Mononuclear cell (primary cell): ENCODE measurements around the gene RHBDL3. TPM values are rescaled to one million over a fixed set of nuclear protein-coding genes. Genes with fewer than 3 reads are reported as not detected.
"Not testable (repeated sequence)": the region's sequence is repeated elsewhere in the genome, so short reads cannot be mapped to it uniquely, and the experiment has no call there.

ENCODE experiments used
- H3K27me3 ChIP-seq: 2 replicates; pipeline ENCODE4 v1.6.0; 2011; ENCODE audit warnings: low read length, control low read depth; ENCODE audit not compliant: insufficient read depth
- H3K4me1 ChIP-seq: 2 replicates; pipeline ENCODE4 v1.5.1; 2011; ENCODE audit warnings: mild to moderate bottlenecking, low read length, control low read depth; ENCODE audit not compliant: insufficient read depth
- H3K4me3 ChIP-seq: 2 replicates; pipeline ENCODE4 v1.5.1; 2011; ENCODE audit warnings: mild to moderate bottlenecking, low read length, moderate library complexity
- H3K9me3 ChIP-seq: 2 replicates; pipeline ENCODE4 v1.5.1; 2011; ENCODE audit warnings: low read depth, mild to moderate bottlenecking, control low read depth, low read length
- total RNA-seq: library from RNA; depleted of rRNA; stranded (reverse); fragments of >200 nt; gene quantifications from one replicate; pipeline ENCODE4 v1.2.3, GENCODE V29; 2012

RHBDL3 gene
- total RNA-seq, 1 donor = 0.73 TPM

- Histone ChIP-seq H3K4me1 (no peaks in the 10 kb centered on the region), H3K9me3 (no peaks in the 10 kb centered on the region), H3K27me3 (no peaks in the 10 kb centered on the region), H3K4me3 (no peak overlapping the region)
Observed at GRCh38 chr17:32297860-32298259, 32.2 kb downstream of the RHBDL3 start.

- H3K4me3 ChIP-seq = no peak overlapping the region
- no peaks in the 10 kb centered on the region for H3K9me3 ChIP-seq
- no peaks in the 10 kb centered on the region for H3K4me1 ChIP-seq
- H3K27me3 ChIP-seq = no peaks in the 10 kb centered on the region
Observed at GRCh38 chr17:32298298-32298697, 32.7 kb downstream of the RHBDL3 start.

GRCh38 chr17:32298721-32299579 is 33.3 kb downstream of the RHBDL3 start:
- Histone ChIP-seq H3K4me3 (no peak overlapping the region), H3K27me3 (no peaks in the 10 kb centered on the region), H3K4me1 (no peaks in the 10 kb centered on the region), H3K9me3 (no peaks in the 10 kb centered on the region)

GRCh38 chr17:32299580-32300164 is 34.0 kb downstream of the RHBDL3 start:
- Histone ChIP-seq H3K27me3 (no peaks in the 10 kb centered on the region), H3K4me3 (no peak overlapping the region), H3K9me3 (no peaks in the 10 kb centered on the region), H3K4me1 (no peaks in the 10 kb centered on the region)

GRCh38 chr17:32302037-32302436 is 36.4 kb downstream of the RHBDL3 start:
- Histone ChIP-seq H3K4me3 (no peak overlapping the region), H3K4me1 (no peaks in the 10 kb centered on the region), H3K9me3 (no peaks in the 10 kb centered on the region), H3K27me3 (no peaks in the 10 kb centered on the region)

GRCh38 chr17:32302860-32303649 is 37.4 kb downstream of the RHBDL3 start:
- Histone ChIP-seq H3K4me3 (no peak overlapping the region), H3K27me3 (no peaks in the 10 kb centered on the region), H3K9me3 (no peaks in the 10 kb centered on the region), H3K4me1 (no peaks in the 10 kb centered on the region)

GRCh38 chr17:32303781-32304288 is 38.2 kb downstream of the RHBDL3 start:
- no peaks in the 10 kb centered on the region for H3K4me1 ChIP-seq
- H3K4me3 ChIP-seq = no peak overlapping the region
- H3K9me3 ChIP-seq = no peaks in the 10 kb centered on the region
- H3K27me3 ChIP-seq = no peaks in the 10 kb centered on the region

GRCh38 chr17:32305049-32305448 is 39.4 kb downstream of the RHBDL3 start:
- Histone ChIP-seq H3K4me1 (no peaks in the 10 kb centered on the region), H3K9me3 (no peaks in the 10 kb centered on the region), H3K27me3 (no peaks in the 10 kb centered on the region), H3K4me3 (no peak overlapping the region)

- Histone ChIP-seq H3K4me1 (no peaks in the 10 kb centered on the region), H3K4me3 (no peak overlapping the region), H3K9me3 (no peaks in the 10 kb centered on the region), H3K27me3 (no peaks in the 10 kb centered on the region)
Observed at GRCh38 chr17:32307658-32308057, 42.0 kb downstream of the RHBDL3 start.

- H3K27me3 ChIP-seq = no peaks in the 10 kb centered on the region
- H3K4me1 ChIP-seq = no peaks in the 10 kb centered on the region
- no peaks in the 10 kb centered on the region for H3K9me3 ChIP-seq
- no peak overlapping the region for H3K4me3 ChIP-seq
Observed at GRCh38 chr17:32311028-32311536, 45.5 kb downstream of the RHBDL3 start.

- peaks cover 8% of the 10 kb centered on the region for H3K4me1 ChIP-seq
- no peak overlapping the region for H3K4me3 ChIP-seq
- no peaks in the 10 kb centered on the region for H3K9me3 ChIP-seq
- no peaks in the 10 kb centered on the region for H3K27me3 ChIP-seq
Observed at GRCh38 chr17:32314636-32315035, 49.0 kb downstream of the RHBDL3 start.

- H3K27me3 ChIP-seq = no peaks in the 10 kb centered on the region
- H3K4me1 ChIP-seq = peaks cover 9% of the 10 kb centered on the region
- no peak overlapping the region for H3K4me3 ChIP-seq
- no peaks in the 10 kb centered on the region for H3K9me3 ChIP-seq
Observed at GRCh38 chr17:32315171-32315570, 49.5 kb downstream of the RHBDL3 start.

- not testable (repeated sequence) for H3K4me3 ChIP-seq, H3K4me1 ChIP-seq, H3K27me3 ChIP-seq, H3K9me3 ChIP-seq
Observed at GRCh38 chr17:32316653-32317052, 51.0 kb downstream of the RHBDL3 start.

- no peaks in the 10 kb centered on the region for H3K9me3 ChIP-seq
Observed at GRCh38 chr17:32317353-32317752, 51.7 kb downstream of the RHBDL3 start.

GRCh38 chr17:32318071-32318470 is 52.4 kb downstream of the RHBDL3 start:
- Histone ChIP-seq H3K4me1 (peaks cover 9% of the 10 kb centered on the region), H3K9me3 (no peaks in the 10 kb centered on the region), H3K27me3 (no peaks in the 10 kb centered on the region), H3K4me3 (no peak overlapping the region)

More at GRCh38 chr17:32317353-32317752, 51.7 kb downstream of the RHBDL3 start:
- Histone ChIP-seq H3K4me3 (no peak overlapping the region), H3K4me1 (peaks cover 9% of the 10 kb centered on the region), H3K27me3 (no peaks in the 10 kb centered on the region)
